Measurements from ENCODE around the gene EMP2.
A peak's percentile ranks its signal among the peaks of the same experiment; 100 is the strongest.

Gene EMP2

DNA sequence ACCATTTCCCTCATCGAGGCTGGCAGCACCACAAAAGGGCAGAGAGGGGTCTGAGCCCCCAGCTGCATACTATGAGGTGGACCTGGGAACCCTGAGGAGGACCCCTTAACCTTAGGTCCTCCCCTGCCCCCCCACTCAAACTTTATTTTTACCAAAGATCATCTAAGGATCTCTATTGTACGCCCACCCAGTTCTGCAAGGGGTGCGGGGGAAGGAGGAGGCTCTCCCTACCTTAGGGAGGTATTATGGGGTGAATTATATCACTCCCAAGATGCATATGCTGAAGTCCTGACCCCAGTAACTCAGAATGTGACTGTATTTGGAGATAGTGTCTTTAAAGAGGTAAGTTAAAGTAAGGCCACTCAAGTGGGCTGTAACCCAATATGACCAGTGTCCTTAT lies 26.8 kb upstream of the EMP2 start:
- Histone ChIP-seq H3K27ac (ENCODE audit: low read depth, low read length) (no peak overlapping the region), H3K4me3 (ENCODE audit: low read depth in 1 of 2, low read length in 2 of 2) (no peak overlapping the region), H3K27me3 (ENCODE audit: control insufficient read depth in 1 of 2, insufficient read depth in 2 of 2, low read length in 2 of 2) (no peaks in the 10 kb centered on the region), H3K36me3 (ENCODE audit: insufficient read depth, low read length) (no peaks in the 10 kb centered on the region), H3K9me3 (ENCODE audit: low read length) (no peaks in the 10 kb centered on the region), H3K4me1 (ENCODE audit: insufficient read depth, low read length) (peaks cover 11% of the 10 kb centered on the region), H3K9ac (ENCODE audit: low read length) (no peak overlapping the region)

DNA sequence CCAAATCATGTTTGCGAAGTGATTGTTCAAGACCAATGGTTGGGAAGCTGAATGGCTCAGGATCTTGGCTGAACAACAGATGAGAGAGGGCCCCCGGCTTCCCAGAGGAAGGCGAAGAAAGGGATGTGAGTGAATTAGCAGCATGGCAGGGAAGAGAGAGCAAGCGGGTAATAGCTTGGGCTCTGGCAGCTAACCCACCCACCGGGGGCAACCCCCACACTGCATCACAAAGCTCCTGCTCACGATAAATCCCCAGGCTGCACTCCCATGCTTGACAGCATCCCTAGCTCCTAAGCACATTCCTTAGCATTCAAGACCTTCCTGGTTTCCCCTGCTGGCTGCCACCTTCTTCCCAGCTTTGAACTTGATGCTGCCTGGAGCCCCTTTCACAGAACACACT lies 26.2 kb upstream of the EMP2 start:
- Histone ChIP-seq H3K4me3 (ENCODE audit: low read depth in 1 of 2, low read length in 2 of 2) (no peak overlapping the region), H3K27me3 (ENCODE audit: control insufficient read depth in 1 of 2, insufficient read depth in 2 of 2, low read length in 2 of 2) (no peaks in the 10 kb centered on the region), H3K36me3 (ENCODE audit: insufficient read depth, low read length) (no peaks in the 10 kb centered on the region), H3K9ac (ENCODE audit: low read length) (no peak overlapping the region), H3K4me1 (ENCODE audit: insufficient read depth, low read length) (peaks cover 17% of the 10 kb centered on the region), H3K27ac (ENCODE audit: low read depth, low read length) (no peak overlapping the region), H3K9me3 (ENCODE audit: low read length) (no peaks in the 10 kb centered on the region)

DNA sequence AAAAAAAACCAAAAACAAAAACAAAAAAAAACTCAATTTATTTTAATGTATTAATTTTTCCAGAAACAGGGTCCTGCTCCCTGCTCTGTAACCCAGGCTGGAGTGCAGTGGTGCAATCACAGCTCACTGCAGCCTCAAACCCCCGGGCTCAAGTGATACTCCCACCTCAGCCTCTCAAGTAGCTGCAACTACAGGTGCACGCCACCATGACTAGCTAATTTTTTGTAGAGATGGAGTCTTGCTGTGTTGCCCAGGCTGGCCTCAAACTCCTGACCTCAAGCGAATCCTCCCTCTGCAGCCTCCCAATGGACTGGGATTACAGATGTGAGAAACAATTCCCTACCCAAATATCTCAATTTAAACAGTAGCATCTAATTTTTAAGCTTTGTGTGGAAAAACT lies 25.2 kb upstream of the EMP2 start:
- no peak overlapping the region for H3K4me3 ChIP-seq (ENCODE audit: low read depth in 1 of 2, low read length in 2 of 2)

DNA sequence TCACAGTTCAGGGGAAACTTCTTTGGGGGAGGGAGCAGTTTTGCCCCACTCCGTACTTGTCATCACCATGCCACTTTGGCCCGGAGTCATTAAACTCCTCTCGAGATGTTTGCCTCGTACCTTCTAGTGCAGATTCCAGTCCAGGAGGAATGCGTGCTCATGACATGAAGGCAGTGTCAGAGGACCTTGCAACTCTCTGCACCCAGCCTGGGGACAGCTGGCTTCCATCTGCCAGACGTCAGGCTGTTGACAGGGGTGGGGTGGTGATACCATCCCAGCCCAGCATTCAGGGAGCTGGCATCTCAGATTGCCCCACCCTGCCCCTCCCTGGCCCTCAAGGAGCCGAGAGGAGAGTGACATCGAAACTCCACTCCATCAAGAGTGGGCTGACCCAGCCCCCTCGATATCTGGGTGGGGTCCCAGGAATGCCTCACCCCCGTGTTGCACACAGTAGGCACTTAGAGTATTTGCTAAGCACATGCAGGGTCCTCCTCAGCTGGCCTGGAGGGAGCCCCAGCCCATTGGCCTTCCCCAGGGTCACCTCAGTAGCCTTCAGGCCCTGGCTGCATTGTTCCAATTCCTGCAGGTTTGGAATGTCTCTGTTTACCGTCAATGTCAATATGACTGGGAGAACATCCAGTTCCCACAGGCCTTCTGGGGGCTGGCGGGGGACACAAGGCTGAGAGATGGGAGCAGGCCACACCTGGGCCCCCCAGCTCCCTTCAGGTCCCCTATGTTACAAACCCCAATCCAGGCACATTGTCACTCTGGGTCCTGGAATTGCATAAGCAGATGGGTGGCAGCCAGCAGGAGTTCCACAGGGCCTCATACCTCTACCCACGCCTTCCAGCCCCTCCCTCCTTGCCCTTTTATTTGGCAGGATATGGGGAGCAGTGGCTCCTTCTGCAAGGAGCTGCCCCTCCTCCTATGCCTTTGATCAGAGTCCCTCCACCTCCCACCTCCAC lies 21.3 kb upstream of the EMP2 start:
- Histone ChIP-seq H3K36me3 (ENCODE audit: insufficient read depth, low read length) (no peaks in the 10 kb centered on the region), H3K4me3 (ENCODE audit: low read depth in 1 of 2, low read length in 2 of 2) (peak overlapping the region in 1 of 2 donors; percentile 41), H3K9ac (ENCODE audit: low read length) (no peak overlapping the region), H3K27me3 (ENCODE audit: control insufficient read depth in 1 of 2, insufficient read depth in 2 of 2, low read length in 2 of 2) (peaks cover 0 to 3% of the 10 kb centered on the region in 2 donors), H3K9me3 (ENCODE audit: low read length) (no peaks in the 10 kb centered on the region), H3K4me1 (ENCODE audit: insufficient read depth, low read length) (peaks cover 13% of the 10 kb centered on the region), H3K27ac (ENCODE audit: low read depth, low read length) (no peak overlapping the region)

More for the DNA sequence above, 25.2 kb upstream of the EMP2 start:
- Histone ChIP-seq H3K4me1 (ENCODE audit: insufficient read depth, low read length) (peaks cover 21% of the 10 kb centered on the region), H3K9me3 (ENCODE audit: low read length) (no peaks in the 10 kb centered on the region), H3K36me3 (ENCODE audit: insufficient read depth, low read length) (no peaks in the 10 kb centered on the region), H3K9ac (ENCODE audit: low read length) (no peak overlapping the region), H3K27me3 (ENCODE audit: control insufficient read depth in 1 of 2, insufficient read depth in 2 of 2, low read length in 2 of 2) (no peaks in the 10 kb centered on the region), H3K27ac (ENCODE audit: low read depth, low read length) (no peak overlapping the region)

DNA sequence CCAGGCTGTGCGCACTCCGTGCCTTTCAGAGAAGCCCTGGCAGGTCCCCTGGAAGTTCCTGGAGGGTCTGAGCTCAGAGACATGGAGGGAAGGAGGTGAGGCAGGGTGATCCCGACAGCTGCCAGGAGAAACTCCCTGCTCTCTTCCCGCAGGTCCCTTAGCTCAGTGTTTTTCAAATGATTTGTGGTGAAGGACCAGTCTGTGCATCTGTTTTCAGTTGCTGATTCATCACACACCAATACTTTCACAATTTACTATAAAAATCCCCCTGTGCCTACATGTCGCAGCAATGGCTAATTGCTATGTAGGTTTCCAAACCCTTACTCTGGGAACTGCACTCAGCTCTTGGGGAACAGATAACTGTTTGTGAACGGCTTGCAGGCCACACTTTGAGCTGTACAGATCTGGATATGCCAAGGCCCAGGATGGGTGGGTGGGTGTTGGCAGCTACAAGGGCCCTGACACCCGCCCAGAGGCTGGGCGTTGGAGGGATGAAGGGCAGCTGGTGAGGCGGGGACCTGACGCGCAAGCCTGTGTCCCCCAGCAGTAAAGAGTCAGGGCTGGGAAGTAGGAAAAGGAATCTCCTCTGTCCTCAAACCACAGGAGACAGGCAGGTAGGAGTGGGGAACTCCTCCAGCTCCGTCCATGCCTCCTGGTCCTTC lies 20.5 kb upstream of the EMP2 start:
- H3K9ac ChIP-seq (ENCODE audit: low read length): no peak overlapping the region
- peaks cover 13% of the 10 kb centered on the region for H3K4me1 ChIP-seq (ENCODE audit: insufficient read depth, low read length)
- H3K27me3 ChIP-seq (ENCODE audit: control insufficient read depth in 1 of 2, insufficient read depth in 2 of 2, low read length in 2 of 2): peaks cover 0 to 6% of the 10 kb centered on the region in 2 donors
- H3K4me3 ChIP-seq (ENCODE audit: low read depth in 1 of 2, low read length in 2 of 2): peak overlapping the region in 1 of 2 donors; percentile 41
- no peaks in the 10 kb centered on the region for H3K36me3 ChIP-seq (ENCODE audit: insufficient read depth, low read length)
- H3K9me3 ChIP-seq (ENCODE audit: low read length): no peaks in the 10 kb centered on the region
- no peak overlapping the region for H3K27ac ChIP-seq (ENCODE audit: low read depth, low read length)

DNA sequence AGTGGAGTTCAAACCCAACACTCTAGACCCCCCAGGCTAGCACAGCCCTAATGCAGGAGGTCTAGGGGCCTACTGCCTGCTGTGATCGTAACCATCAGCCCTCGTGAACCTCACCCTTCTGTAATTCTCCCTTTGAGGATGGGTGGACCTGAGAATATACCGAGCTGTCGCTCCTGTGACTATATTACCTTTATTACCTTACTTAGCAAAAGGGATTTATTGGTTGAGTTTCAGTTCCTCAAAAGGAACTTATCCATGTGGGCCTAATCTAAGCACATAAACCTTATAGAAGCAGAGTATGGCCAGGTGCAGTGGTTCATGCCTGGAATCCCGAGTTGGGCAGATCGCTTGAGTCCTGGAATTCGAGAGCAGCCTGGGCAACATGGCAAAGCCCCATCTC lies 19.2 kb upstream of the EMP2 start:
- Histone ChIP-seq H3K4me1 (ENCODE audit: insufficient read depth, low read length) (peaks cover 13% of the 10 kb centered on the region), H3K36me3 (ENCODE audit: insufficient read depth, low read length) (no peaks in the 10 kb centered on the region), H3K9ac (ENCODE audit: low read length) (no peak overlapping the region), H3K9me3 (ENCODE audit: low read length) (no peaks in the 10 kb centered on the region), H3K27me3 (ENCODE audit: control insufficient read depth in 1 of 2, insufficient read depth in 2 of 2, low read length in 2 of 2) (peaks cover 0 to 6% of the 10 kb centered on the region in 2 donors), H3K4me3 (ENCODE audit: low read depth in 1 of 2, low read length in 2 of 2) (no peak overlapping the region), H3K27ac (ENCODE audit: low read depth, low read length) (no peak overlapping the region)

DNA sequence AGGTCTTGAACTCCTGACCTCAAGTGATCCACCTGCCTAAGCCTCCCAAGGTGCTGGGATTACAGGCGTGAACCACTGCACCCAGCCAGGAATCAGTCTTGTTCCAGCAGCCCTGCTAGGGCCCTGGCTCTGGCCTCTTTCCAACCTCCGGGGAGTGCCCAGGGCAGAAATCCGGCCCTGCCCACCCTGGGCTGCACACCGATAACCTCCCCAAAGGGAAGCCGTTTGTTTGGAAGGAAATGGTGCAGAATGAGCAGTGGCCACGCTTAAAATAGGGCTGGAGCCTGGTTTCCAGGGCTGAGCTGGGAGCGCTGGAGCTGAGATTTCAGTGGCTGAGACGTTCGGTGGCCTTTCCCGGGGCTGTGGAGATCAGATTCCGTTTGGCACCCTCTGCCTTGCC lies 17.8 kb upstream of the EMP2 start:
- H3K9me3 ChIP-seq (ENCODE audit: low read length): no peaks in the 10 kb centered on the region
- no peaks in the 10 kb centered on the region for H3K36me3 ChIP-seq (ENCODE audit: insufficient read depth, low read length)
- peaks cover 0 to 6% of the 10 kb centered on the region in 2 donors for H3K27me3 ChIP-seq (ENCODE audit: control insufficient read depth in 1 of 2, insufficient read depth in 2 of 2, low read length in 2 of 2)
- peaks cover 13% of the 10 kb centered on the region for H3K4me1 ChIP-seq (ENCODE audit: insufficient read depth, low read length)
- no peak overlapping the region for H3K4me3 ChIP-seq (ENCODE audit: low read depth in 1 of 2, low read length in 2 of 2)
- no peak overlapping the region for H3K27ac ChIP-seq (ENCODE audit: low read depth, low read length)
- no peak overlapping the region for H3K9ac ChIP-seq (ENCODE audit: low read length)

DNA sequence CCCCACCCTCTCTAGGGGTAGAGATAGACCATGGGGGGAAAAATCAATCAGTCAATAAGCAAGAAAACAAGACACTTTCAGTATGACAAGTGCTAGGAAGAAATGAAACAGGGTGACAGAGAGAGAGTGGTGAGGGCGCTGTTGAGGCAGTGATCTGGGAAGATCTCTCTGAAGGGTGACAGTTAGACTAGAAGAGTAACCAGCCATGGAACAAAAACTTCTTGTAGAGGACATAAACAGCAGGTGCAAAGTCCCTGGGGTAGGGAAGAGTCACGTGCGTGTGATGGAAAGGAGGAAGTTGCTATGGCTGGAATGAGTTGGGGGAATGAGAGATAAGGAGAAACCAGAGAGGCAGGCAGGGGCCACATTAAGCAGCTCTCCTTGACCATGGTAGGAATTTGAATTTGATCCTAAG lies 16.8 kb upstream of the EMP2 start:
- H3K9ac ChIP-seq (ENCODE audit: low read length): no peak overlapping the region
- H3K4me1 ChIP-seq (ENCODE audit: insufficient read depth, low read length): peaks cover 10% of the 10 kb centered on the region
- H3K27me3 ChIP-seq (ENCODE audit: control insufficient read depth in 1 of 2, insufficient read depth in 2 of 2, low read length in 2 of 2): peaks cover 0 to 6% of the 10 kb centered on the region in 2 donors
- H3K36me3 ChIP-seq (ENCODE audit: insufficient read depth, low read length): no peaks in the 10 kb centered on the region
- H3K27ac ChIP-seq (ENCODE audit: low read depth, low read length): no peak overlapping the region
- no peaks in the 10 kb centered on the region for H3K9me3 ChIP-seq (ENCODE audit: low read length)
- no peak overlapping the region for H3K4me3 ChIP-seq (ENCODE audit: low read depth in 1 of 2, low read length in 2 of 2)

DNA sequence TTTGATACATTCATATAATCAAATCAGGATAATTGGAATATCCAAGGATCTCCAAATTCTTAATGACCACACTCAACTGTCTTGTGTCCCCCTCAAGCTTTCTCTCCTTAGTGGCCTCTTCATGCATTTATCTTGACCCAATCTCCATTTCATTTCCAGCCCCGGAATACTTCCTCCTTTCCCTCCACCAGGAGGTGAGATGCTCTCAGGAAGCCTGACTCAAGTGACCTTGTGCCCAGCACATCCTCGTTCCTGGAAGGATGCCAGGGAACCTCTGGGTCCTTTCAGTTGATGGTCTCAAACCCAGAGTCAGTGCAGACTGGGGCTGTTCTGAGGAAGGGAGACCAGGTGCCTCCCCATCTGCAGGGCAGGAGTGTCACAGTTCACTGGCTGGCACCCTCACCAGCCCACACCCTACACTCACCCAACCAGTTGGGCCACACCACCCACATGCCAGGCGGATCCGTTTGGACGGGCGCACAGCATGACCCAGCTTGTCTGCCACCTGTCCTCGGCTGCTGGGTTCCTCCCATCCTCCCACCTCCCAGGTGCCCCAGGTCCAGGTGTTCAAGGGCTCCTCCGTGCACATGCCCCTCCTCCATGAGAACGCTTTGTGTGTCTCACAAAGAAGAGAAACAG lies 14.0 kb upstream of the EMP2 start:
- Histone ChIP-seq H3K4me1 (ENCODE audit: insufficient read depth, low read length) (no peaks in the 10 kb centered on the region), H3K27me3 (ENCODE audit: control insufficient read depth in 1 of 2, insufficient read depth in 2 of 2, low read length in 2 of 2) (peaks cover 0 to 6% of the 10 kb centered on the region in 2 donors), H3K4me3 (ENCODE audit: low read depth in 1 of 2, low read length in 2 of 2) (no peak overlapping the region), H3K27ac (ENCODE audit: low read depth, low read length) (no peak overlapping the region), H3K9me3 (ENCODE audit: low read length) (no peaks in the 10 kb centered on the region), H3K9ac (ENCODE audit: low read length) (no peak overlapping the region), H3K36me3 (ENCODE audit: insufficient read depth, low read length) (no peaks in the 10 kb centered on the region)

DNA sequence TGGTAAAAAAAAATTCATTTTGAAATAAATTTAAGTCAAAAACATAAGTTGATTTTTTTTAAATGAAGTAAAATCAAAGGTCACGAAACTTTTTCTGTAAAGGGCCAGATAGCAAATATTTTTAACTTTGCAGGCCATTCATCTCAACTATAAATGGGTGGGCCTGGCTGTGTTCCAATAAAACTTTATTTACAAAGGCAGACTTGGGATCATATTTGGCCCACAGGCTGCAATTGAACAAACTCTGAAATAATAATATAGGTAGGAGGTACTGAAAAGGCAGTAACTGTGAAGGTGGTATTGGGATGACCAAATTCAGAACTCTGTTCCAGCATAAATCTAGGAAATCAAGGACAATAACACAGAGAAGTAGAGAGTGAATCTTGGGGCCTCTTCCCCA lies 12.2 kb upstream of the EMP2 start:
- H3K9me3 ChIP-seq (ENCODE audit: low read length): no peaks in the 10 kb centered on the region
- no peak overlapping the region for H3K4me3 ChIP-seq (ENCODE audit: low read depth in 1 of 2, low read length in 2 of 2)
- H3K36me3 ChIP-seq (ENCODE audit: insufficient read depth, low read length): no peaks in the 10 kb centered on the region
- peaks cover 0 to 6% of the 10 kb centered on the region in 2 donors for H3K27me3 ChIP-seq (ENCODE audit: control insufficient read depth in 1 of 2, insufficient read depth in 2 of 2, low read length in 2 of 2)
- no peak overlapping the region for H3K9ac ChIP-seq (ENCODE audit: low read length)
- H3K27ac ChIP-seq (ENCODE audit: low read depth, low read length): no peak overlapping the region
- H3K4me1 ChIP-seq (ENCODE audit: insufficient read depth, low read length): no peaks in the 10 kb centered on the region

DNA sequence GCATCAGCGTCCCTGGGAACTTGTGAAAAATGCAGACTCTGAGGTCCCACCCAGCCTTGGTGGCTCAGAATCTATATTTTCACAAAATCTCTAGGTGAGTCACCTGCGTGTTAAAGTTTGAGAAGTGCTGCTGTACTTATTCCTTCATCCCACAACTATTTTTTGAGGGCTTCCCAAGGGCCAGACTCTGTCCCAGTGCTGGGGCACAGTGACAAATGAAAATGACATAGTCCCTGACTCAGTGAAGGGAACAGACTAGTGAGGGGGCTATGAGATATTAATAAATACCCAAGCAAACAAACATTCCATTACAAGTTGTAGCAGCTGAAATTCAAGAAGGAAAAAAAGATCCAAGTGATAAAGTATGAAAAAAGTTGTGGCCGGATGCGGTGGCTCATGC lies 9.9 kb upstream of the EMP2 start:
- Histone ChIP-seq H3K9me3 (ENCODE audit: low read length) (no peaks in the 10 kb centered on the region), H3K4me3 (ENCODE audit: low read depth in 1 of 2, low read length in 2 of 2) (no peak overlapping the region), H3K27ac (ENCODE audit: low read depth, low read length) (no peak overlapping the region), H3K4me1 (ENCODE audit: insufficient read depth, low read length) (no peaks in the 10 kb centered on the region), H3K27me3 (ENCODE audit: control insufficient read depth in 1 of 2, insufficient read depth in 2 of 2, low read length in 2 of 2) (no peaks in the 10 kb centered on the region), H3K36me3 (ENCODE audit: insufficient read depth, low read length) (no peaks in the 10 kb centered on the region), H3K9ac (ENCODE audit: low read length) (no peak overlapping the region)
